Lower leg skin (tissue), 3 donors: ENCODE data around the gene PES1.

ENCODE experiments used
- CTCF ChIP-seq, 3 donors: fragments of 450-650 bp; IDR thresholded peaks; one replicate each; pipeline ENCODE4 v1.5.1; 2016; ENCODE audit warnings: antibody characterized with exemption in 3 of 3, mild to moderate bottlenecking in 3 of 3, moderate library complexity in 2 of 3
- POLR2A ChIP-seq, 2 donors: fragments of 450-650 bp; IDR thresholded peaks; one replicate each; pipeline ENCODE4 v1.6.1; 2016 to 2017; ENCODE audit warnings: antibody characterized with exemption in 2 of 2, mild to moderate bottlenecking in 1 of 2, moderate library complexity in 1 of 2

GRCh38 chr22:30531651-30532608 lies 59.8 kb downstream of the PES1 start:
- TF ChIP-seq CTCF (IDR thresholded peaks at IDR 0.05) (no peak), POLR2A (IDR thresholded peaks at IDR 0.05) (no peak)
